HepG2 (cell line): ENCODE measurements around the gene RXFP1. TPM values are rescaled to one million over a fixed set of nuclear protein-coding genes. Genes with fewer than 3 reads are reported as not detected.

Source experiments
- ATAC-seq: fragments of 200-7000 bp; cut with Tn5 transposase; 3 replicates; pipeline ENCODE4 v1.9.1; 2020; ENCODE audit warnings: mild to moderate bottlenecking, moderate library complexity
- Bru-seq: library from RNA; stranded (reverse); fragments of 400-500 nt; gene quantifications from one replicate; lab custom pipeline; 2021; lab: Mats Ljungman, UMichigan
- BruChase-seq, 2 experiments: library from RNA; stranded (reverse); fragments of 400-500 nt; gene quantifications; one replicate each; lab custom pipeline; 2021; lab: Mats Ljungman, UMichigan
- BruUV-seq: library from RNA; stranded (reverse); fragments of 400-500 nt; replicated peaks from 2 replicates; lab custom pipeline; 2021; lab: Mats Ljungman, UMichigan
- CTCF ChIA-PET: fragments of 300-600 bp; formaldehyde crosslinking; extraction: SDS; loops from one replicate; lab custom pipeline; 2021; ENCODE audit warnings: low total read pairs, inconsistent platforms, low intra/inter-chr PET ratio; lab: Yijun Ruan, JAX
- POLR2A ChIA-PET: fragments of 350-600 bp; sonication (Branson Sonifier 250); formaldehyde crosslinking; loops from one replicate; lab custom pipeline; 2020; ENCODE audit warnings: antibody characterized with exemption, inconsistent platforms; lab: Yijun Ruan, JAX
- DNase-seq: peaks from one replicate; pipeline ENCODE4 v3.0.0-alpha.2; 2015; ENCODE audit warnings: low spot score
- FAIRE-seq: peaks from 3 replicates; lab custom pipeline; 2011; peaks lifted over from hg19 to GRCh38; lab: Jason Lieb, UNC
- H2AFZ ChIP-seq: one replicate; pipeline ENCODE4 v1.6.1; 2011; ENCODE audit warnings: low read length, inconsistent platforms
- H3K27ac ChIP-seq: fragments of 300-600 bp; 3 replicates; pipeline ENCODE4 v1.8.0; 2011; ENCODE audit warnings: mixed run types, mild to moderate bottlenecking, mixed read lengths, low read length, inconsistent platforms; ENCODE audit not compliant: insufficient read depth; ENCODE audit errors: extremely low read length
- H3K27me3 ChIP-seq, 2 experiments: fragments of 200-600 bp in 1 of 2; 2 replicates in 1 of 2; 3 replicates in 1 of 2; pipeline versions ENCODE4 v1.6.0 to v1.8.0; 2011; ENCODE audit warnings: low read length in 2 of 2, mild to moderate bottlenecking in 2 of 2, moderate library complexity in 2 of 2, inconsistent platforms in 1 of 2; ENCODE audit not compliant: insufficient read depth in 2 of 2, control insufficient read depth in 1 of 2
- H3K36me3 ChIP-seq, 2 experiments: fragments of 200-600 bp in 1 of 2; replicated peaks in 1 of 2; 2 replicates in 1 of 2; 3 replicates in 1 of 2; pipeline versions ENCODE4 v1.5.1 to v1.8.0; 2011; ENCODE audit warnings: low read length in 2 of 2, inconsistent platforms in 1 of 2; ENCODE audit not compliant: insufficient read depth in 2 of 2, control insufficient read depth in 1 of 2
- H3K4me1 ChIP-seq: 2 replicates; pipeline ENCODE4 v1.5.1; 2012; ENCODE audit warnings: low read length, inconsistent platforms; ENCODE audit not compliant: insufficient read depth
- H3K4me2 ChIP-seq: 2 replicates; pipeline ENCODE4 v1.6.0; 2011; ENCODE audit warnings: low read depth, low read length, inconsistent platforms
- H3K4me3 ChIP-seq, 3 experiments: fragments of 200-600 bp in 1 of 3; sonication (generic), shearing (Covaris generic) in 1 of 3; replicated peaks in 1 of 3; 2 replicates each; pipeline ENCODE4 v1.5.1; 2011 to 2016; ENCODE audit warnings: low read length in 3 of 3, inconsistent platforms in 2 of 3, low read depth in 2 of 3, mild to moderate bottlenecking in 2 of 3, control low read depth in 1 of 3, mixed read lengths in 1 of 3; ENCODE audit not compliant: insufficient read depth in 1 of 3
- H3K79me2 ChIP-seq: one replicate; pipeline ENCODE4 v1.6.1; 2011; ENCODE audit warnings: low read length, inconsistent platforms; ENCODE audit not compliant: insufficient read depth
- H3K9ac ChIP-seq: 2 replicates; pipeline ENCODE4 v1.6.0; 2011; ENCODE audit warnings: mild to moderate bottlenecking, low read depth, low read length, inconsistent platforms; ENCODE audit not compliant: insufficient read depth
- H3K9me3 ChIP-seq: 2 replicates; pipeline ENCODE4 v1.5.1; 2012; ENCODE audit warnings: mild to moderate bottlenecking, low read length
- H4K20me1 ChIP-seq: 2 replicates; pipeline ENCODE4 v1.6.0; 2011; ENCODE audit warnings: inconsistent platforms, mild to moderate bottlenecking, low read length, moderate library complexity; ENCODE audit not compliant: insufficient read depth
- DR1 ChIP-seq: sonication (generic); formaldehyde crosslinking; IDR thresholded peaks from 2 replicates; pipeline ENCODE4 v1.8.0; 2021; ENCODE audit warnings: mild to moderate bottlenecking, missing genetic modification reagents, inconsistent platforms
- ELF4 ChIP-seq: sonication (generic); formaldehyde crosslinking; IDR thresholded peaks from 2 replicates; pipeline ENCODE4 v1.5.0; 2020; ENCODE audit warnings: missing genetic modification reagents, mild to moderate bottlenecking, moderate library complexity, borderline replicate concordance
- FLYWCH1 ChIP-seq: sonication (generic); formaldehyde crosslinking; IDR thresholded peaks from 2 replicates; pipeline ENCODE4 v1.8.1; 2023; ENCODE audit warnings: mild to moderate bottlenecking, missing genetic modification reagents
- GTF2F1 ChIP-seq: fragments of 150-350 bp; IDR thresholded peaks from 2 replicates; pipeline ENCODE4 v1.6.1; 2014; ENCODE audit warnings: low read length
- MAX ChIP-seq: IDR thresholded peaks from 2 replicates; pipeline ENCODE4 v1.6.1; 2012; ENCODE audit warnings: inconsistent platforms
- NFRKB ChIP-seq: fragments of 450-650 bp; IDR thresholded peaks from 2 replicates; pipeline ENCODE4 v1.6.1; 2017
- TCF7 ChIP-seq: sonication (generic); IDR thresholded peaks from 2 replicates; pipeline ENCODE4 v1.6.1; 2016; ENCODE audit warnings: antibody characterized with exemption, low read depth
- ZFP90 ChIP-seq: sonication (generic); formaldehyde crosslinking; IDR thresholded peaks from 2 replicates; pipeline ENCODE4 v1.8.0; 2022; ENCODE audit warnings: missing genetic modification reagents, mild to moderate bottlenecking, inconsistent platforms, borderline replicate concordance
- ZNF180 ChIP-seq: sonication (generic); formaldehyde crosslinking; IDR thresholded peaks from 2 replicates; pipeline ENCODE4 v1.4.0; 2020; ENCODE audit warnings: low read depth, missing genetic modification reagents, borderline replicate concordance
- ZNF431 ChIP-seq: sonication (generic); formaldehyde crosslinking; IDR thresholded peaks from 2 replicates; pipeline ENCODE4 v1.9.0; 2022; ENCODE audit warnings: missing genetic modification reagents, low read depth, mild to moderate bottlenecking, borderline replicate concordance
- ZNF512B ChIP-seq: sonication (generic); formaldehyde crosslinking; IDR thresholded peaks from 2 replicates; pipeline ENCODE4 v1.5.1; 2020; ENCODE audit warnings: missing genetic modification reagents, mild to moderate bottlenecking, borderline replicate concordance
- ZNF574 ChIP-seq: sonication (generic); formaldehyde crosslinking; IDR thresholded peaks from 2 replicates; pipeline ENCODE4 v1.4.0; 2020; ENCODE audit warnings: missing genetic modification reagents
- ZNF629 ChIP-seq: sonication (generic); formaldehyde crosslinking; conservative IDR thresholded peaks from 2 replicates; pipeline ENCODE4 v1.5.0; 2020; ENCODE audit warnings: missing genetic modification reagents
- ZNF83 ChIP-seq: sonication (generic); formaldehyde crosslinking; IDR thresholded peaks from 2 replicates; pipeline ENCODE4 v1.4.0; 2020; ENCODE audit warnings: missing genetic modification reagents, mild to moderate bottlenecking, borderline replicate concordance
- WGBS: methylation state at CpG from one replicate; pipeline ENCODE4 v1.1.6; 2017; ENCODE audit warnings: low lambda C conversion rate; 5-methylcytosine and 5-hydroxymethylcytosine counted together
- in situ Hi-C: cut with HindIII; loops from 2 replicates; pipeline ENCODE4 v1.10.0; 2017; ENCODE audit warnings: low pct_unique_long_range_greater_than_20kb; ENCODE audit not compliant: extremely low pct_ligation_motif_present
- intact Hi-C: fragments of 100-400 bp; cut with micrococcal nuclease; formaldehyde crosslinking; loops from one replicate; pipeline ENCODE4 v1.10.0; 2022; ENCODE audit not compliant: unreplicated experiment
- long read RNA-seq, 2 experiments: library from RNA in 1 of 2; library from polyadenylated mRNA in 1 of 2; stranded (forward) in 1 of 2; unstranded in 1 of 2; transcript quantifications; one replicate each; pipeline ENCODE4 v2.0.0, GENCODE V29; 2019 to 2022
- polyA minus RNA-seq, 3 experiments: library from RNA; depleted of rRNA, polyadenylated mRNA; stranded (reverse); fragments of >200 nt; gene quantifications; 2 replicates each; pipeline ENCODE4 v1.2.3, GENCODE V29; 2011; ENCODE audit warnings: low replicate concordance in 1 of 3
- polyA plus RNA-seq, 8 experiments: library from polyadenylated mRNA; depleted of rRNA in 3 of 8; stranded (reverse) in 7 of 8; unstranded in 1 of 8; fragments of >200 nt; fragmentation: Illumina TruSeq in 4 of 8; extraction: Trizol in 4 of 8; gene quantifications; 2 replicates each; pipeline versions ENCODE4 v1.2.1 to v1.2.3, GENCODE V29; 2011 to 2016; ENCODE audit warnings: low read depth in 4 of 8, missing spikeins in 1 of 8, mixed read lengths in 1 of 8; ENCODE audit not compliant: insufficient read depth in 1 of 8
- total RNA-seq, 5 experiments: library from RNA; depleted of rRNA; stranded (reverse); fragments of >200 nt; fragmentation: Illumina TruSeq; extraction: Trizol; gene quantifications; 2 replicates each; pipeline ENCODE4 v1.2.3, GENCODE V29; 2016; ENCODE audit warnings: low read depth in 1 of 5

RXFP1 gene
- not detected in 2 replicates for total RNA-seq (2016; rRNA removed; fragmentation: Illumina TruSeq; extraction: Trizol)
- total RNA-seq (2016; cell fraction: cytosol; rRNA removed; fragmentation: Illumina TruSeq; extraction: Trizol; ENCODE audit: low read depth) = not detected in 2 replicates
- not detected in 2 replicates for total RNA-seq (2016; cell fraction: insoluble cytoplasmic fraction; rRNA removed; fragmentation: Illumina TruSeq; extraction: Trizol)
- total RNA-seq (2016; cell fraction: membrane; rRNA removed; fragmentation: Illumina TruSeq; extraction: Trizol) = not detected in 2 replicates
- total RNA-seq (2016; cell fraction: nucleus; rRNA removed; fragmentation: Illumina TruSeq; extraction: Trizol) = not detected in 2 replicates
- not detected in 2 replicates for polyA plus RNA-seq (2011; rRNA removed)
- not detected in 2 replicates for polyA plus RNA-seq (2011; cell fraction: cytosol; rRNA removed)
- polyA plus RNA-seq (2011; cell fraction: nucleus; rRNA removed) = not detected in 2 replicates
- polyA plus RNA-seq (2012) = not detected in 2 replicates
- polyA plus RNA-seq (2016; cell fraction: cytosol; fragmentation: Illumina TruSeq; extraction: Trizol; ENCODE audit: low read depth) = not detected in 2 replicates
- not detected in 2 replicates for polyA plus RNA-seq (2016; cell fraction: insoluble cytoplasmic fraction; fragmentation: Illumina TruSeq; extraction: Trizol; ENCODE audit: low read depth)
- polyA plus RNA-seq (2016; cell fraction: membrane; fragmentation: Illumina TruSeq; extraction: Trizol; ENCODE audit: low read depth) = not detected in 2 replicates
- not detected in 2 replicates for polyA plus RNA-seq (2016; cell fraction: nucleus; fragmentation: Illumina TruSeq; extraction: Trizol; ENCODE audit: insufficient read depth, low read depth)
- not detected in 2 replicates for polyA minus RNA-seq (2011; rRNA and poly(A)+ RNA removed; ENCODE audit: low replicate concordance)
- not detected in 2 replicates for polyA minus RNA-seq (2011; cell fraction: cytosol; rRNA and poly(A)+ RNA removed)
- not detected in 2 replicates for polyA minus RNA-seq (2011; cell fraction: nucleus; rRNA and poly(A)+ RNA removed)
- percentile 2 among the genes with signal in this experiment for Bru-seq, nascent RNA
- percentile 1 among the genes with signal in this experiment for BruChase-seq, experiment 1, labeled RNA remaining after a 6-hour chase
- percentile 2 among the genes with signal in this experiment for BruChase-seq, experiment 2, labeled RNA remaining after a 2-hour chase
- long read RNA-seq, experiment 1 = 0 reads
- long read RNA-seq, experiment 2 = 0 reads

- CTCF ChIA-PET = no interaction called here
- no peak within 1 kb of the TSS for H3K27ac ChIP-seq
- TF ChIP-seq ZFP90 (CRISPR knock-in tag) (no peak), DR1 (no peak), ZNF431 (CRISPR knock-in tag) (no peak), GTF2F1 (no peak), ZNF180 (CRISPR knock-in tag) (no peak), FLYWCH1 (CRISPR knock-in tag) (no peak), ZNF574 (no peak), MAX (no peak), NFRKB (no peak), ZNF83 (CRISPR knock-in tag) (no peak), ZNF629 (CRISPR knock-in tag) (no peak), ZNF512B (no peak), ELF4 (CRISPR knock-in tag) (no peak), TCF7 (no peak)
- no TSS peak for BruUV-seq
- no peak within 1 kb of the TSS for H3K4me3 ChIP-seq
- no peaks in the 10 kb centered on the region for H3K36me3 ChIP-seq
- DNase-seq (no peak), ATAC-seq (no peak), FAIRE-seq (no peak)
- 36% methylated on average over 11 of the region's 11 CpGs for WGBS
- H3K9me3 ChIP-seq = no peaks in the 10 kb centered on the region
- 0 out of 5 replicates have a peak, but pooled peaks cover 0 to 2% of the 10 kb centered on the region in 2 experiments for H3K27me3 ChIP-seq
- intact Hi-C loops (no loop called here), in situ Hi-C loops (no loop called here)
- POLR2A ChIA-PET = no interaction called here
- H4K20me1 ChIP-seq = no peaks in the 10 kb centered on the region
- no peaks in the 10 kb centered on the region for H3K79me2 ChIP-seq
- H2AFZ ChIP-seq = no peak within 1 kb of the TSS
- no peak within 1 kb of the TSS for H3K4me2 ChIP-seq
- H3K9ac ChIP-seq = no peak within 1 kb of the TSS
- H3K4me1 ChIP-seq = no peaks in the 10 kb centered on the region
Observed at GRCh38 chr4:158521484-158522088, at the start of gene RXFP1. RXFP1 (plus strand) TSS chr4:158521882; CDS start chr4:158521977, 95 bp downstream.
